Heart left ventricle (tissue), 13 donors: ENCODE measurements around the gene TMC7.

Experiments used
- CTCF ChIP-seq, 12 donors: fragments of 200-600 bp; sonication (generic) in 4 of 12; IDR thresholded peaks; one replicate each; pipeline versions ENCODE4 v1.5.0 to v1.8.0; 2018 to 2022; ENCODE audit warnings: antibody characterized with exemption in 12 of 12, mild to moderate bottlenecking in 5 of 12
- POLR2A ChIP-seq, 2 donors: fragments of 450-650 bp; IDR thresholded peaks; one replicate each; pipeline ENCODE4 v1.6.1; 2017; ENCODE audit warnings: antibody characterized with exemption in 2 of 2, mild to moderate bottlenecking in 2 of 2, moderate library complexity in 2 of 2
- donor health status: ischemic (EF 13 %, LVEDD 7.1; RV severe dilation, severe dysfunction).
- donor health status: DM: no; HTN: yes; CAD: no.
- donor health status: DM: no; HTN: no; CAD: no.
- donor health status: ischemic (EF 25% LVEDD 6.9; RV normal size, moderate dysfunction).
- donor health status: ischemic (EF 25% LVEDD 5.7; RV mildly dilated, moderate dysfunction).
- donor health status: ischemic (EF 35%, LVEDD 5.7; RV mildly dilated, moderate dysfunction).
- donor health status: nonischemic (EF 11% LVEDD 7.7; RV severe dilation, severe dysfunction).
- donor health status: DM: yes; HTN: yes; CAD: no.
- donor health status: PGD.
- donor health status: ischemic (EF 29% LVEDD 5.4; RV normal size, mild dysfunction).
- donor health status: nonischemic (EF 23%, LVEDD 6.1; RV moderate dilation, normal function).

- no peak for TF ChIP-seq POLR2A (IDR thresholded peaks at IDR 0.05)
- TF ChIP-seq CTCF (IDR thresholded peaks at IDR 0.05) = no peak
These were observed 24.7 kb upstream of the TMC7 start for GRCh38 chr16:18959031-18959505.
